ENCODE data around the gene MORC1. TPM values are rescaled to one million over a fixed set of nuclear protein-coding genes. Genes with fewer than 3 reads are reported as not detected.

MORC1 gene
- total and polyA plus RNA-seq, 12 donors = not detected

DNA sequence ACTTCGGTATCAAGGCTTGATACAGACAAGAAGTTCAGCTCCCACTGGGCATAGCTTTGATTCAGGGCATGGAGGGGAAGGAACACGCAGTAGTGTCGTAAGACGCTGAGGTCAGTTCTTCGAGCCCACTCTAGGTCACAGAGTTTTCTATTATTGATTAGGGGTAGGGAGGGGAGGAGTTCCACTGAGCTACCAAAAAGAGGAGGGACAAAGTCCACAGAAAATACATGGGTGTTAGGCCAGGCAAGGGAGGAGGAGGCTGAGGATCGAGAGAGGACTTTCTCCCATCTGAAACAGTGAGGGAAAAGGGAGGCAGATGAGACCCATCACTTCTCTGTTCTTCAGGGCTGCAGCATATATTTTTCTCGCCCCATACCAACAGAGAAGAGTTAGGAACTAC is 89.2 kb downstream of the MORC1 start:
- H3K9me3 ChIP-seq = no peaks in the 10 kb centered on the region
- ATAC-seq = no peak
- no peaks in the 10 kb centered on the region for H3K27me3 ChIP-seq
- H3K27ac ChIP-seq = no peak overlapping the region
- intact Hi-C loops (cut with DNase I) = loop anchor here in 2 of 10 donors (5.0 to 10.0 kb wide), 2 partner anchors 54 to 56 kb away; no protein-coding TSS in a partner anchor
- DNase-seq = no peak
- TF ChIP-seq, protein P1, sequence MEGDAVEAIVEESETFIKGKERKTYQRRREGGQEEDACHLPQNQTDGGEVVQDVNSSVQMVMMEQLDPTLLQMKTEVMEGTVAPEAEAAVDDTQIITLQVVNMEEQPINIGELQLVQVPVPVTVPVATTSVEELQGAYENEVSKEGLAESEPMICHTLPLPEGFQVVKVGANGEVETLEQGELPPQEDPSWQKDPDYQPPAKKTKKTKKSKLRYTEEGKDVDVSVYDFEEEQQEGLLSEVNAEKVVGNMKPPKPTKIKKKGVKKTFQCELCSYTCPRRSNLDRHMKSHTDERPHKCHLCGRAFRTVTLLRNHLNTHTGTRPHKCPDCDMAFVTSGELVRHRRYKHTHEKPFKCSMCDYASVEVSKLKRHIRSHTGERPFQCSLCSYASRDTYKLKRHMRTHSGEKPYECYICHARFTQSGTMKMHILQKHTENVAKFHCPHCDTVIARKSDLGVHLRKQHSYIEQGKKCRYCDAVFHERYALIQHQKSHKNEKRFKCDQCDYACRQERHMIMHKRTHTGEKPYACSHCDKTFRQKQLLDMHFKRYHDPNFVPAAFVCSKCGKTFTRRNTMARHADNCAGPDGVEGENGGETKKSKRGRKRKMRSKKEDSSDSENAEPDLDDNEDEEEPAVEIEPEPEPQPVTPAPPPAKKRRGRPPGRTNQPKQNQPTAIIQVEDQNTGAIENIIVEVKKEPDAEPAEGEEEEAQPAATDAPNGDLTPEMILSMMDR (IDR thresholded peaks at IDR 0.05) = no peak
- H3K36me3 ChIP-seq = no peaks in the 10 kb centered on the region
- 84 to 86% methylated on average over 7 of the region's 7 CpGs for WGBS, 2 donors
- H3K4me3 ChIP-seq = no peak overlapping the region
- H3K4me1 ChIP-seq = no peaks in the 10 kb centered on the region

DNA sequence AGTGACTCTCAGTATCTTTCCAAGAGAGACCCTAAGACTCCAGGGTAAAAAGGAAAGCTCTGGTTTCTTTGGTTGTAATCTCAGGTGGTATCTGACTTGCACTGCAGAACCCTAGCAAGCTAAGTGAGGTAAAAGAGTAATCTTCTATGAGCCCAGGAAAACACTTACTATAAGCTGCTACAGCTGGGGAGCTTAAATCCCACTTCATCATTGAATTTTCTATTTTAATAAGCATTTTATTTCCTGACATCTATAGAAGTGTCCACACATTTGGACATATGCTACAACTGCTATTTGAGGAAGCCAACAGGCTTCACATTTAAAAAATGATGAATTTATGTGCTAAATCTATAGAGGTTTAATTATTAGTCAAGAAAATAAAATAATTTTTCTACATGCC is 91.1 kb downstream of the MORC1 start:
- no peak overlapping the region for H3K27ac ChIP-seq
- no peaks in the 10 kb centered on the region for H3K9me3 ChIP-seq
- TF ChIP-seq, protein P1 (IDR thresholded peaks at IDR 0.05) = no peak
- intact Hi-C loops (cut with DNase I) = loop anchor here in 2 of 10 donors (5.0 to 10.0 kb wide), 2 partner anchors 55 to 58 kb away; no protein-coding TSS in a partner anchor
- no peak overlapping the region for H3K4me3 ChIP-seq
- H3K27me3 ChIP-seq = no peaks in the 10 kb centered on the region
- no peak for ATAC-seq
- no peak for DNase-seq
- H3K36me3 ChIP-seq = no peaks in the 10 kb centered on the region
- no peaks in the 10 kb centered on the region for H3K4me1 ChIP-seq

DNA sequence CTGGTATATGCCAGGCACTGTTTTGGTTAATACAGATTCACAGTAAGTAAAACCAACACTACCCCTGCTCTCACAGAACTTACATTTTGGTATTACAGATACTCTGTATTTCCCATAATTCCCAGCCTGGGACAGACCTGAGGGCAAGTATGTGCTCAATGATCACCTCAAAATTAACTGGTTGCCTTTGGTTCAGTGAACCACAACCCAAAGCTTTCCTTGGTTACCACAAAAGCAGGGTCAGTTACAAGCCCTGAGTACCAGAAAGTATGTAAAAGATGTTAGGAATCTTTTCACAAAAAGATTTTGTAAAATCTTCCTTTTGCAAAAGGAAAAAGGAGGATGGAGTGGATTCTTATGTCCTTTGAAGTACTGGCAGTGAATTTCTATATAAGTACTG is 92.0 kb downstream of the MORC1 start:
- Histone ChIP-seq H3K4me3 (no peak overlapping the region), H3K36me3 (no peaks in the 10 kb centered on the region), H3K4me1 (no peaks in the 10 kb centered on the region), H3K9me3 (no peaks in the 10 kb centered on the region), H3K27ac (no peak overlapping the region), H3K27me3 (no peaks in the 10 kb centered on the region)
- DNase-seq (no peak), ATAC-seq (no peak)
- intact Hi-C loops (cut with DNase I) = loop anchor here in 3 of 10 donors (2.0 to 10.0 kb wide), 3 partner anchors 56 to 59 kb away; no protein-coding TSS in a partner anchor
- TF ChIP-seq, protein P1 (IDR thresholded peaks at IDR 0.05) = no peak

DNA sequence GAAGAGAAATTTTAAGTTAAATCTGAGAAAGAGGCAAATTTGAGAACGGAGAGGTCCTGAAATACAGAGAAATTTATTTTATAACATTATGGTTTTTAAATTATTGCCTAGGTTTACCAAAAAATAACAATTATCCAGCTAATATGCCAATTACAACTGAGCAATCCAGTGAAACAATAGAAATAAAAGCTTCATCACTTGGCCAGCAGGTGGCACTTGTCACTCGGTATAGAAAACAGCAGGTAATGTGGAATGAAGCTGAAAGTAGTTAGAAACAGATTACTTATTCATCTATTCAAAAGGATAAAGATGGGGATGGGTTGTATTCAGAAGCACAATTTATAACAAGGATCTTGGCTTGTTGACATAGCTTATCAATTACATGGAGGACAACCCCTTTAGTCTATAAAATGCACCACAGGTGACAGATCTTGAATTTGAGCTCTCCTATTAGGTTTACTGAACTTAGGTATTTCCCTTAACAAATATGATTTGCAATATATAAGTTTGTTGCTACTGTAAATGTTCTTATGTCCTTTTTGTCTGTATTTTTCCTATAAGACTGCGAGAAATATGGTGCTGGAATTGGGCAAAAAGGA is 94.2 kb downstream of the MORC1 start:
- H3K4me3 ChIP-seq = no peak overlapping the region
- H3K9me3 ChIP-seq = no peaks in the 10 kb centered on the region
- DNase-seq (peak in 1 of 2 donors; percentile 13), ATAC-seq (no peak)
- no peaks in the 10 kb centered on the region for H3K4me1 ChIP-seq
- no peak overlapping the region for H3K27ac ChIP-seq
- no peaks in the 10 kb centered on the region for H3K36me3 ChIP-seq
- intact Hi-C loops (cut with DNase I) = loop anchor here in 5 of 10 donors (2.0 to 10.0 kb wide), 3 partner anchors 59 to 61 kb away; no protein-coding TSS in a partner anchor
- peaks cover 0 to 2% (median 0%) of the 10 kb centered on the region in 7 donors for H3K27me3 ChIP-seq
- WGBS, 2 donors = 30 to 31% methylated on average over 3 of the region's 3 CpGs
- TF ChIP-seq, protein P1 (IDR thresholded peaks at IDR 0.05) = peak; percentile 31 to 78 (median 72)
